SIG-M5 treated with dmso at 0.1 percent for 504 hours (cell line): ENCODE data around the gene D2HGDH.
"Not testable (repeated sequence)": the region's sequence is repeated elsewhere in the genome, so short reads cannot be mapped to it uniquely, and the experiment has no call there.

Experiments
- DNase-seq: peaks from one replicate; lab custom pipeline; 2025; ENCODE audit not compliant: unreplicated experiment; lab: John Stamatoyannopoulos, UW

The D2HGDH gene

GRCh38 chr2:241806217-241806616 lies 71.8 kb downstream of the D2HGDH start:
- DNase-seq = not testable (repeated sequence)

- DNase-seq = no peak
Observed at GRCh38 chr2:241808051-241808720, 73.8 kb downstream of the D2HGDH start.

DNA sequence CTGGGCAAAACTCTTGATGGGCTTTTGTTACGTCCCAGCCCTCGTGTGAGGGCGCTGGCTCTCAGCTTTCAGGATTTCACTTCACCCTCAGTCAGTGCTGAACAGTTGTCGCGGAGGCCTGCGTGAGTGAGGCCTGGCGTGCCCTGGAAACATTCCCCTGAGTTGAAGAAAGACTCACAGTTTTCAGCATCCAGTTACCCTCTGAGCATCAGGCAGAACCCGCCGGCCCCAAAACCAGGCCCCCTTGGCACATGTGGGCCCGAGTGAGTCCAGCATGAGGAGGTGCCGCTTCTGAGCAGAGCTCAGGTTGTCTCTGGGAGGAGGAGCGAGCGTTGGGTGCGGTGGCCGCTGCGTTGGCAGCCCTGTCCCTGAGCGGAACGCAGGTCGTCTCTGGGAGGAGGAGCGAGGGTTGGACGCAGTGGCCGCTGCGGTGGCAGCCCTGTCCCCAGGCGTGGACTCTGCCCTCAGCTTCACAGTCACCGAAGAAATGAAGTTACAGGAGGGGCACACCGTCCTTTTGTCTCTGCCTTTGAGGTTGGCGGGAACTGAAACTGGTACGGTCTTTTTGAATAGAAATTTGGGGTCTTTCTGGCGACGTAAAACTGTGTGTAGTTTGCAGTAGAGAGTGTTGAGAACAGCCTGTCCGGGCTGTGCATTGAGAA lies 74.4 kb downstream of the D2HGDH start, which contains the start of gene NEU4:
NEU4 (plus strand) TSS at position 473 of the 662 bp plus-strand sequence. CDS start 5,292 bp downstream, outside the sequence.
- DNase-seq = no peak

DNA sequence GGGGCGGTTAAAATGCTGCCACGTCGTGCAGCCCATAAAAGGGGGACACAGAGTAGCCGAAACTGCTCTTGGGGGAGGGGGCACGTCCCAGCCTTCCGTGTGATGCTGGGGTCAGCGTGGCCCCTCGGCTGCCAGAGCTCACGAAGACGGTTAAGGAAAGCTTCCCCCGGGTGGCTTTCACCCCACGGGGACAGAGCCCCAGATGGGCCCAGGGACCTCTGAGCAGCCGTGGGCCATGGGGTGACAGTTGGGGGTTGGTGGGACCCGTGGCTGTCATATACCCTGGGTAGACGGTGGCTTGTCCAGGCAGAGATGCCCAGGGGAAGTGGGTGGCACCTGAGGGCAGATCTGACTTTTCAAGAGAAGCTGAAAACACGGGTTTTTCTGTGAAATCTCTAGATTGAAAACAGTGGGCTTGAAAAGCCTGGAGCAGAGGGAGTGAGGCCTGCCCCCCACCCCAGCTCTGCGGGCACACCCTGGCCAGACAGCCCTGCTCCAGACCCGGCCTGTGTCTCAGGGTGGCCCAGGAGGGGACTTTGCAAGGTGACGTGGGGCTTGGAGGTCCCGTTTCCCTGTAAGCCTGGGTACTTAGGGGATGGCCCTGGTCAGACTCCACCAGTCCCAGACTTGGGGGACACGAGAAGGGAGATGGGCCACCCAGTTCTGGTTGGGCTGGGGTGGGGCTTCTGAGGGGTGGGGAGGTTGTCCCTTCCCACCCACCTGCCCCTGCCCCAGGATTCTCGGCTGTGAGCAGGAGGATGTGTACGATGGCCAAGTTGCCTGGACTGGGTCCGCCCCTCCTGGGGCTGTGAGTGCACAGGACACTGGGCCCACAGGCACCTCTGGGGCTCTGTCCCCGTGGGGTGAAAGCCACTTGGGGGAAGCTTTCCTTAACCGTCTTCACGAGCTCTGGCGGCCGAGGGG lies 75.2 kb downstream of the D2HGDH start:
- no peak for DNase-seq

GRCh38 chr2:241810307-241811200 lies 76.1 kb downstream of the D2HGDH start:
- DNase-seq = no peak

GRCh38 chr2:241811201-241811951 lies 76.9 kb downstream of the D2HGDH start:
- DNase-seq = no peak

DNA sequence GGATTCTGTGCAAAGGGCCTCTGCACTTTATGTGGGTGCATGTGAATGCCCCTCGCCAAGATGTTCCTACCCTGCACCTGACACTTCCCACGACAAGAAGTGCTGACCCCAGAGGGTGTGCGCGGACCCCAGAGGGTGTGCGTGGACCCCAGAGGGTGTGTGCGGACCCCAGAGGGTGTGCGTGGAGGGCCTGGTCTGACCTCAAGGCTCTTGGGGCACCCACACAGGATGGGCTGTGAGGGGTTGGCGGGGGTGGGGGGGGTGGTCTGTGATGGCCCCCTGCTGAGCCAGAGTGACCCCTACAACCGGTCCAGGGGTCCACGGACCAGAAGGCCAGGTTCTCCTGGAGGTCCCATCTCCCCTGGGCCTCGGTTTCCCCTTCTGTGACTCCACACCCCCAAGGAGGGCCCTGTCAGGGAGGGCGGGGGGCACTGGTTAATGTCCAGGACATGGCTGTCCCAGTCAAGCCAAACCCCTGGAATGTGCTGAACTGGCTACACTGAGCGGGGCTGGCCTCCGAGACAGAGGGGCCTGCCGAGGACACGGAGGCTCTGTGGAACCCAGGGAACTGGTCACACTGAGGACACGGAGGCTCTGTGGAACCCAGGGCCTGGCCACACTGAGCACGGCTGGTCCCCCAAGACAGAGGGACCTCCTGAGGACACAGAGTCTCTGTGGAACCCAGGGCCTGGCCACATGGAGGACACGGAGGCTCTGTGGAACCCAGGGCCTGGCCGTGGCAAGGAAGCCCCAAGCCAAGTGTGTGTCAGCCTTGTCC lies 77.7 kb downstream of the D2HGDH start:
- no peak for DNase-seq

GRCh38 chr2:241812730-241813643 lies 78.6 kb downstream of the D2HGDH start:
- DNase-seq = no peak

DNA sequence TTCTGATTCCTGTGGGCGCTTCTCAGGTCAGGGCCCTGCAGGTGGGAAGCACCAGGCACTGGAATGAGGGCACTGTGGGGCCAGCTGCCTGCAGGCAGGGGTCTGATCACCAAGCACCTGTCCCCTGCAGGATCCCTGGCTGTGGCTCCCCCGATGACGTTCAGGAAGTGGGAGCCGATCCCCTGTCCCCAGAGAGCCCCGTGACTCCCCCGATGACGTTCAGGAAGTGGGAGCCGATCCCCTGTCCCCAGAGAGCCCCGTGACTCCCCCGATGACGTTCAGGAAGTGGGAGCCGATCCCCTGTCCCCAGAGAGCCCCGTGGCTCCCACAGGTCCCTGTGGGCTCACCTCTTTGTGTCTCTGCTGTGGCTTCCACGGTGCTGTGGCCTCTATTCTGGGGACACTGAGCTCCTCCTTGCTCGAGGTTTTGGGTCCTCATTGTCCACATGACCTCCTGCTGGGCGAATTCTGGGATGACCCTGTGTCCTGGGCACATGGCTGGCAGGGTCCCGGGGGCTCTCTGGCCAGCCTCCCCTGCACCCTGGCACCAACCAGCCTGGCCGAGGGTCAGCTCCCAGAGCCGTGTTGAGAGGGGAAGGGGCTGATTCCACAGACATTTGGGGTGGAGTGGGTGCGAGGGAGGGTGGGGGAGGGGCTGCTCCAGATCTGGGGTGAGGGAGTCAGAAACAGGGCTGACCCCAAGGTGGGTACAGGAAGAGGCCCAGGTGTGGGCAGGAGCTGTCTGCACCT lies 79.4 kb downstream of the D2HGDH start:
- DNase-seq = no peak

GRCh38 chr2:241814393-241814642 lies 79.9 kb downstream of the D2HGDH start:
- no peak for DNase-seq

- no peak for DNase-seq
Observed at GRCh38 chr2:241814643-241815476, 80.4 kb downstream of the D2HGDH start.

DNA sequence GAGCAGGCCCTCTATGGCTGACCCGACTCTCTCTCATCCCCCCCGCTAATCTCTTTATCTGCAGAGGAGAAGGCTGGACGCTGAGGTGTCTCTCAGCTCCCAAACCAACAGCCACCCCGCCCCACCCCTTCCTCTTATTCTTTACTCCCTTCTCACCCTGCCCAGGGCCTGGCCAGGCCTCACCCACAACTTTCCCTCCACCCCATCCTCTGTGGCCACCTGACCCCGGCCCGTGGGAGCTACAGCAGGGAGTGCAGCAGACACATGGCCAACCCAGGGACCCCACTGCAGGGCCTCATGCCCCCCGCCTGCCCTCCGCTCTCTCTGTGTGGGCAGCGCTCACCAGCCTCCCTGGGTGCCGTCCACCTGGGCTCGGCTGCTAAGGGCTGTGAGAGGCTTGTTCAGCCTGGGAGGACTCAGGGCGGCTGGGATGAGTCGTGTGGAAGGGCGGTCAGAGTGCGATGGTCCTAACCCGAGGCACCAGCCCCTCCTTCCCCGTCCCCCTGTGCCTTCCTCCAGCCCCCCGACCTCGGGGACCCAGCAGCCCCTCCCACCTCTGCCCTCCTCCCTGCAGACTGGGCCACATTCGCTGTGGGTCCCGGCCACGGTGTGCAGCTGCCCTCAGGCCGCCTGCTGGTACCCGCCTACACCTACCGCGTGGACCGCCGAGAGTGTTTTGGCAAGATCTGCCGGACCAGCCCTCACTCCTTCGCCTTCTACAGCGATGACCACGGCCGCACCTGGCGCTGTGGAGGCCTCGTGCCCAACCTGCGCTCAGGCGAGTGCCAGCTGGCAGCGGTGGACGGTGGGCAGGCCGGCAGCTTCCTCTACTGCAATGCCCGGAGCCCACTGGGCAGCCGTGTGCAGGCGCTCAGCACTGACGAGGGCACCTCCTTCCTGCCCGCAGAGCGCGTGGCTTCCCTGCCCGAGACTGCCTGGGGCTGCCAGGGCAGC lies 81.3 kb downstream of the D2HGDH start:
- DNase-seq = no peak

GRCh38 chr2:241816431-241817121 lies 82.1 kb downstream of the D2HGDH start:
- no peak for DNase-seq

GRCh38 chr2:241817126-241817820 lies 82.8 kb downstream of the D2HGDH start:
- DNase-seq = no peak
